Hepatocyte (in vitro differentiated cells): ENCODE data around the gene RFC2.

Experiments used
- EZH2 ChIP-seq: fragments of 200-600 bp; sonication (generic); IDR thresholded peaks from 2 replicates; pipeline ENCODE4 v1.6.1; 2016; ENCODE audit warnings: antibody characterized with exemption, mild to moderate bottlenecking, borderline replicate concordance
- EZH2phosphoT487 ChIP-seq: fragments of 200-600 bp; sonication (generic); IDR thresholded peaks from one replicate; pipeline ENCODE4 v1.6.1; 2018; ENCODE audit warnings: antibody characterized with exemption, mild to moderate bottlenecking, low read depth, moderate library complexity; ENCODE audit not compliant: unreplicated experiment, severe bottlenecking
- TF ChIP-seq, protein P1 (sequence below): fragments of 200-600 bp; sonication (generic); IDR thresholded peaks from 2 replicates; pipeline ENCODE4 v1.5.1; 2016; ENCODE audit warnings: antibody characterized with exemption, mild to moderate bottlenecking; ENCODE audit not compliant: poor library complexity

DNA sequence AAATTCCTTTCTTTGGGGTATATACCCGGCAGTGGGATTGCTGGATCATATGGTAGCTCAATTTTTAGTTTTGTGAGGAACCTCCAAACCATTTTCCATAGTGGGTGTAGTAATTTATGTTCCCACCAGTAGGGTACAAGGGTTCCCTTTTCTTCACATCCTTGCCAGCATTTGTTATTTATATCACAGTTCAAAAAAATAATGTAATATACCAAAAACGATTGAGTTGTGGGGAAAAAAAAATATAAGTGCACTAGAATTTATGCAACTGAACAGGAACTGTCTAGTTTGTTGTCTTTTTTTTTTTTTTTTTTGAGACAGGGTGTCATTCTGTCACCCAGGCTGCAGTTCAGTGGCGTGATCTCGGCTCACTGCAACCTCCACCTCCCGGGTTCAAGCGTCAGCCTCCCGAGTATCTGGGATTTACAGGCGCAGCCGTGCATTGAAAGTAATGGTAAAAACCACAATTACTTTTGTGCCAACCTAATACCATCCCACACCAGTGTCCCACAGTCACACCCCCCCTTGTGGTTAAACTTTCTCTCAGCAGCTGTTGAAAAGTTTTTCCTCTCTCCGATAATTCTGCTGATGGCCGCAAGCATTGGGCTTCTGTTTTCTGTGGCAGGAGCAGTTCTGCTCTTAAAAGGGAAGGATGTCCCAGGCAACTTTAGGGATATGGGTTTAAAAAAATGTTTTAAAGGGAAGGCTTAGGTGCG lies 51.2 kb downstream of the RFC2 start:
- TF ChIP-seq, protein P1, sequence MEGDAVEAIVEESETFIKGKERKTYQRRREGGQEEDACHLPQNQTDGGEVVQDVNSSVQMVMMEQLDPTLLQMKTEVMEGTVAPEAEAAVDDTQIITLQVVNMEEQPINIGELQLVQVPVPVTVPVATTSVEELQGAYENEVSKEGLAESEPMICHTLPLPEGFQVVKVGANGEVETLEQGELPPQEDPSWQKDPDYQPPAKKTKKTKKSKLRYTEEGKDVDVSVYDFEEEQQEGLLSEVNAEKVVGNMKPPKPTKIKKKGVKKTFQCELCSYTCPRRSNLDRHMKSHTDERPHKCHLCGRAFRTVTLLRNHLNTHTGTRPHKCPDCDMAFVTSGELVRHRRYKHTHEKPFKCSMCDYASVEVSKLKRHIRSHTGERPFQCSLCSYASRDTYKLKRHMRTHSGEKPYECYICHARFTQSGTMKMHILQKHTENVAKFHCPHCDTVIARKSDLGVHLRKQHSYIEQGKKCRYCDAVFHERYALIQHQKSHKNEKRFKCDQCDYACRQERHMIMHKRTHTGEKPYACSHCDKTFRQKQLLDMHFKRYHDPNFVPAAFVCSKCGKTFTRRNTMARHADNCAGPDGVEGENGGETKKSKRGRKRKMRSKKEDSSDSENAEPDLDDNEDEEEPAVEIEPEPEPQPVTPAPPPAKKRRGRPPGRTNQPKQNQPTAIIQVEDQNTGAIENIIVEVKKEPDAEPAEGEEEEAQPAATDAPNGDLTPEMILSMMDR, result peak; percentile 45
- TF ChIP-seq EZH2phosphoT487, result no peak
- no peak for TF ChIP-seq EZH2
